GM12873 (cell line): ENCODE measurements around the gene PHKA2.

Source experiments
- CTCF ChIP-seq: IDR thresholded peaks from 2 replicates; pipeline ENCODE4 v1.5.1; 2012; ENCODE audit warnings: low read depth, mild to moderate bottlenecking, moderate library complexity, low read length, control low read depth; ENCODE audit not compliant: insufficient read depth; ENCODE audit errors: missing control alignments

PHKA2 gene

GRCh38 chrX:18883961-18884765, 99.8 kb downstream of the PHKA2 start:
- TF ChIP-seq CTCF = no peak

- TF ChIP-seq CTCF = no peak
Measured at GRCh38 chrX:18883234-18883960, 100.5 kb downstream of the PHKA2 start.

- no peak for TF ChIP-seq CTCF
Measured at GRCh38 chrX:18879144-18879543, 104.8 kb downstream of the PHKA2 start.

GRCh38 chrX:18877469-18877868, 106.4 kb downstream of the PHKA2 start:
- no peak for TF ChIP-seq CTCF

GRCh38 chrX:18875256-18875878, 108.5 kb downstream of the PHKA2 start:
- no peak for TF ChIP-seq CTCF

GRCh38 chrX:18874560-18875255, 109.2 kb downstream of the PHKA2 start:
- TF ChIP-seq CTCF = no peak
